Globus pallidus (tissue), 1 donor: ENCODE data around the gene LIN7A.

Experiments
- DNase-seq: peaks from one replicate; pipeline ENCODE4 v3.0.0-alpha.2; 2015; ENCODE audit warnings: low spot score

The LIN7A gene

DNA sequence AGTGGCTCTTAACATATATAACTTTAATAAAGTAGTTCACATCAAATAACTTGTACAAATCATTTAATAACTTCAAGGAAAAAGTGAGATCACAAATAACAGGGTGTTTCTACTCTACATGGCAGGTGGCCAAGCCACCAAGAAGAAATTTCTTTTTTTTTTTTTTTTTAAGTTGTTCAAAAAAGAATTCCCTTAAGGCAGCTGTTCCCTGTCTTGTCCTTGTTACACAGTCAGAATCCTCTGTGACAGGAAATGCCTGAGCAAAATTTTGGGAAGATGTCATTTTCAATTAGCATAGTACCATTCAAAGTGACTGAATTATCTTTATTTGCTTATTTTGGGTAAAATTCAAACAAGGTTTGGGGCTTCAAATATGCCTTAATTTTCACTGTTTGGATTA lies 79.4 kb downstream of the LIN7A start:
- DNase-seq, result no peak

DNA sequence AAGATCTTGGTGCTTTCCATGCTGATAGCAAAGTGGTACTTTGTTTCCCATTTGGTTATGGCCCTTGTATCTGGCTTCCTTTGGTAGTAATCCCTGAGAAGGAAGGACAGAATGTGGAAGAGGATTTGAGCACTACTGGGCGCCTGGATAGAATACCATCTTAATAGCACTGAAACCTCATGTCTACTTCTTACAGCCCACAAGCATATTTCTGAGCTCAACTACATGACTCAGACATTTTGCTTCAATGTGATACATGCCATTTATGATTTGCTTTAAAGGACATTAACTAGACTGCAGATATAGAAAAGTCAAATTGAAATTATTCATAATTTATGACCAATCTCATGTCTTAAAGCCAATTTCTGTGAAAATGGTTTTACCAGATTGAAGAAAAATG lies 80.4 kb downstream of the LIN7A start:
- no peak for DNase-seq

DNA sequence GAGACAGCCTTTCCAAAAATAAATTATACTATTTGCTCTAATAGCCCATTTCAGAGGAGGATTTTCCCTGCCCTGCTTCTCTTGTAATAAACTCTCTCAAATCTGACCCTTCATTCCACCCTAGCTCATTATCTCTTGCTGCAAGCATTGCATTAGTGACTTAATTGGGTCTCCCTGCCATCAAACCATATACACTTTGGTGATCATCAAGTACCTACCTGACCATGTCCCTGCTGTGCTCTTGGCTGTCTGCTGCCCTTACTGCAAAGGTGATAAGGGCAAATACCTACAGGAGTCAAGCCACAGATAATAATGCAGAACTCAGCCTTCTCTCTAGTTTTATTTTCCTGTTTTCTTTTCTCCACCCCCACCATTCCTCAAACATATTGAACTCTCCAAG lies 88.4 kb downstream of the LIN7A start:
- DNase-seq, result no peak

DNA sequence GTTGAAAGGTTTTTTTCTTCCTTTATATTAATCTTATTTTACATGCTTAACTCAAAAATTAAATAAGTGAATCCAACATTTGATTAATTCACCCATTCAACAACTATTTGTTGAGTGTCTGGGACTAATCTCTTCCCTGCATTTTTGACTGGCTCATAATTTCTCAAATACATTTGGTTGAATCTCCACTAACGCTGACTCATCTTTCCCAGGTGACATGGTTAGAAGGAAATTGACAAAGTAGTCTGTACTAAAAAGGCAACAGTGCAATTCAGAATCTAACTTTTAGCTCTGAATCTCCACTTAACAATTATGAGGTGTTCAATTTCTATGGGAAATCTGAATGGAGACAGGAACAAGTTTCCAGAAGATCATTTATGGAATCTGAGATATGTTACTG lies 88.9 kb downstream of the LIN7A start:
- no peak for DNase-seq

DNA sequence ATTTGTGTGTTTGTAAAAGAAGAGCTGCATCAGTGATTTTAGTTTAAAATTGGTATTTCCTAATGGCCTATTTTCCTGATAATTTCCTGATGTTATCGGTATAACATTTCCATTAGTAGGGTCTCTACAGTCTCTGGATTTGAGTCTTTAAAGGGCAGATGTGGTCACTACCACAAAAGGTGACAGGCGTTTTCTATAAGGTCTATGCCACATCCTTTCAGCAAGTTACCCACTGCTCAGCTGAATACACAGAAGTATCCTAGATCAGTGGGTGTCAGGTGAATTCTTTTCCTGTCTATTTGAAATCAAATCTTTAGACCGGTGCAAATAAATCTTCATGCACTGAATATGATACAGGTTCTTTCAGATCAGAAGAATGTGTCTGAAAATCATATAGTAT lies 90.2 kb downstream of the LIN7A start:
- no peak for DNase-seq

DNA sequence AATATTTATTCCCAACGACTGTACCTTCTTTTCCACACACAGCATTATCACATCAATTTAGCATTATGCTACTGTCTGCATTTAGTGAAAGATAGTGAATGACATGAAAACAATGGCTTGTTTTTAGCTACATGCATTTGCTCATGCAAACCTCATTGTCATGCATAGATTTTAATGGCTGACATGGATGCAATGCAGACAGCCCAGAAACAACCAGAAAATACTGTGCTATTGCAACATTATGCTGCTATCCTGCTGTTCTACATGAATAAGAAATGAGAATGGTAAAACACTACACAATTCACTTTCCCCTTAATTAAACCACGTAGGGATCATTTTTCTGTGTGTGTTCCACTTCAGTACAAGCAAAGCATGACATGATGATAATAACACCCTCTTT lies 90.8 kb downstream of the LIN7A start:
- no peak for DNase-seq

DNA sequence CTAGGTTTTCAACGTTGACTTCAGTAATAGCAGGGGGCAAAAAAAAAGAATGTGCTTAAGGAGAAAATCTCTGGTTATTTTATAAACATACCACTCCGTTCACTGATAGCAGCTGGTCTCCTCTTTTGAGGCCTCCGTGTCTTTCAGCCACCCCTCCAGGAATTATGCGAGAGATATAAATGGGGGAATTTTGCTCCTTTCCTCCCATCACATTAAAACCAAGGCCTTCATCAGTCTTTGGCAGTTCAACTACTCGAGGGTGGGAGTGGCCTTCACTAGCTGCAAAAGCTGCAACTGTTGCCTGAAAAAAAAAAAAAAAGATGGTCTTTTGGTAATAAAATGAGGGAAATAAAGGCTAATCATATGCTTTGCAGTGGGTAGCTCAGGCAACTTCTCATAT lies 92.1 kb downstream of the LIN7A start:
- DNase-seq, result no peak

DNA sequence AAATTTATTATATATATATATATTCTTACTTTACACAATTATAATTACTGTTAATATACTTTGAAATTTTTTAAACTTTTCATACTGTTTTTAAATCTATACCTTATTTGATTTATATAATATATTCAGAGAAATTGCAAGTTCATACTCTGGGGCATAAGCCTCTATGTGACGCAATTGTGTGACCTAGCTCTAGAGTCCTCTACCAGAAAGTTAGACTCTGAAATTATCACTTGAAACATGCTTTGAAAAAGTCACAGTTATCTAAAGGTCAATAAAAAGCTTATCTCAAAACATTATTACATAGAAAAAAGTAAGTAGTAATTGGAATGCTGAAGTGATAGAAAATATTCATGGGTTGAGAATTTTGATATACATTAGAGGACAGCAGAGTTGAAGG lies 93.8 kb downstream of the LIN7A start:
- no peak for DNase-seq

DNA sequence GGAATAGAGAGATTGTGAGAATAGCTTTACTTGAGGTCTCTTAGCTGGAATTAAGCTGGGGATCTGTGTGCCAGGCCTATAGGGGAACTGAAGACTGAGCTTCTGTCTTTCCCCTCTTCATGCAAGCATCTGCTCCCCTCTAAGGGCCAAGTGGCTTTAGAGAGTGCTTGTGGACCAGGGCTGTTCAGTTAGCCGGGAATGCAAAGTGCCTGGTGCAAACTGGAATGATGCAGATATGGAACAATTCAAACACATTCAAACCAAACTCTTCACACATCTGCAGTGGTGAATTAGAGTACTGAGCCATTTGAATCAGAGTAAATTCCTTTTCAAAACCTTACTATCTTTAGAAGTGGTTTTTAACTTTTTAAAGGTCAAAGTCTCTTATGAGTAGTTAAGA lies 99.0 kb downstream of the LIN7A start:
- DNase-seq, result no peak

DNA sequence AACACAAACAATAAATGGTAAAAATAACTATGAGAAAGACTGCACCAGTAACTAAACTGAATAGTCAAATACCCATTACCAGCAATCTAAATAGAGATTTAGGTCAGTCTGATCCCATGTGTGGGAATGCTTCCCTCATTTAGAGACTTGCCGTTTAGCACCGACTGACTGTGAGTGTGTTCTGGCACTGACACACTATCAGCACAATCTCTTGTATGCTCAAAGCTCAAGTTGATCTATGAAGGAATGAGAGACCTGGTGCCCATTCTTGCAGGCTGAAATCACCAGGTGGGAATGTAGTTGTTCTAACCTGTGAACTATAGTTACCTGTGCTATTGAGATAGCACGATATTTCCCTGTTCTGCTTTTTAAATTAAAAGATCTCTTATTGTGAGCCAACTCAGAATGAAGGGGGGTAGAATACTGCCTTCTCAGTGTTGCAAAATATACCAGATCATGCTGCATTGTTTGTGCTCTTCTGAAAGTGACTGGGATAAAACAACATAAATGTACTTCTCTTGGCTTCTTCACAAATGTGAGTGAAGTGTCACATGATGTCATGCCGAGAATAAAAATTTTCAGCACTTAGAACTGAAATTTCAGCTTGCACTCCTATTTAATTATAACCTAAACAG lies 99.6 kb downstream of the LIN7A start:
- DNase-seq, result no peak

DNA sequence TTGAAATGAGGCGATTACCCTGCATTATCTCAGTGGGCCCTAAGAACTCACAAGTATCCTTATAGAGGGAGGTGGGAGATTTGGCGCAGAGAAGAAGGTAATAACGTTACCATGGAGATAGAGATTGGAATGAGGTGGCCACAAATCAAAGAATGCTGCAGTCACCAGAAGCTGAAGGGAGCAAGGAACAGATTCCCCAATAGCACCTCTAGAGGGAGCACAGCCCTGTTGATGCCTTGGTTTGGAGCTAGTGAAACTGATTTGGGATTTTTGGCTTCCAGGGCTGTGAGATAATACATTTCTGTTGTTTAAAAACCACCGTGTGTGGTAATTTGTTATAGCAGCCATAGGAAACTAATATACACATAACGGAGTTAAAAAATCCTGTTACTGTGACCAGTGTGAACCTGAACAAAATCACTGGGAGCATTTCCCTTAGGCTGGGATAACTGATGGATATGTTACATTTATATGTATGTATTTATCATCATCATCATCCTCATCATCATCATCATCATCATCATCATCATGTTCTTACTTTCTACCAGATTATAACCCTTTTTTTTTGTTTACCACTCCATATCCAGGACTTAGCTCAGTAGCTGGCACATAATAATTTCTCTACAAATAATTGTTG lies 100.3 kb downstream of the LIN7A start:
- peak; percentile 33 for DNase-seq

DNA sequence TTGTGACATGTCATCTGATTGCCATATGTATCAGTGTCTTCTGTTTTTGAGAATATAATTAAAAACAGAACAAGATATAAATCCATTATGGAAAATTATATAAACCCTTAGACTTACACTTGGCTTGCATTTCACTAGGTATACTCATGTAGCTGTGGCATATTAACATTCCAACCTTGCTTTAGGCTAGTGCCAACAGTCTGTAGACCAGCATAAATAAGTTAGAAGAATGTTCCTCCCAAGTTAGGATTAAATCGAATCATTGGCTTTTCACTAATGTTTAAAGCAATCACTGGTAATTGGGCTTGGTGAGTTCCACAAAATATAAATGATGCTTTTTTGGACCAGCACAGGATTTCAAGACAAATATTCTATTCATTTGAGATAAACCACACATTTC lies 103.0 kb downstream of the LIN7A start:
- DNase-seq, result no peak

DNA sequence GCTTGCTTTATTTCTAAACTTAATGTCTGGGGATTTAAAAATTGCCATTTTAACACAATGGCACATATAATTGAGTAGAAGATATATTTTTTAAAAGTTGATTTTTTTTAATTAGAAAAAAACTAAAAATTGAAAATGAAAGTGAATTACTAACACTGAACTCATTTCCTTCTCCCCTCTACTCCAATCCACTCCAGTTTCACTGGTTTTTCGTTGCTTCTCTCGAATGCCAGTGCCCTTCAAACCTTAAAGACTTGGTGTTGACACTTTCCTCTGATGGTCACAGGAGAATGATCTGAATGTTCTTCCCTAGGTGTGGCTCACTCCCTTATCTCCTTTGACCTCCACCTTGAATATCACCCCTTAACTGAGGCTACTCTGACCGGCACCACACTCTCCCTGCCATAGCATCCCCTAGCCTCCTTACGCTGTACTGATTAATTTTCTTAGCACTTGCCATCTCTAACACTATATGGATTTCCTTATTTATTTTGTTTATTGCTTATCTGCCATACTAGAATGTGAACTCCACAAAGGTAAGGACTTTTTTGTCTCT lies 107.1 kb downstream of the LIN7A start:
- no peak for DNase-seq

DNA sequence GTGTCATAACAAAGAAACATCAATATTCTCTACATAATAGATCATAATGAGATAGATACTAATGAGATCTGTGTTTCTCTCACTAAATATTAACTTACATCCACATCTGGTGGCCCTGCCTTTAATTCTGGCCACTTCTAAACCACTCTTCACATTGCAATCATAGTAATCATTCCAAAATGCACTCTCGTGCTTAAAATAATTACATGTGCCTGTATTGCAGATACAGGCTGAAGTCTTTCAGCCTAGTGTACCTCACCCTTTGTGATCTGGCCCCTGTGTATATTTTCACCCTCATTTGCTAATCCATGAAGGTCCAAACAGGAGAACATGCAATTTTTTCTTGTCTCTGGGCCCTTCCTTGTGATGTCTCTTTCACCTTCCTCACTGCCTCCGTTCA lies 108.0 kb downstream of the LIN7A start:
- no peak for DNase-seq

DNA sequence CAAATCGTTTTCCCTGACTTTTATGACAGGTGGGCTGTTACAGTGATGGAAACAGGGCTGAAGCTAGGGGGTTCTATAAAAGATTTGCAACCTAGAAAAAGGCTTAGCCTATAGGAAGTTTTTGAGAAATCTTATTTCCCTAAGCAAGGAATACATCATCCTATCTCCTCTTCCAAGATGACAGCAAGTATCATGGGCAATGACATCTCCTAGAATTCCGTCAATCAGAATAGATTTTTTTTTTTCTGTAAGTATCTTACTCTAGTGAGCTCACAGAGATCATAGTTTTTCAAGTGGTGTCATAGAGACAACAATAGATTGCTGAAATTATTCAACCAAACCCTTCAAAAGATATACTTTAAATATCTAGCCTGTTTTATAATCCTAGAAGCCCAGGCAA lies 112.2 kb downstream of the LIN7A start:
- no peak for DNase-seq

DNA sequence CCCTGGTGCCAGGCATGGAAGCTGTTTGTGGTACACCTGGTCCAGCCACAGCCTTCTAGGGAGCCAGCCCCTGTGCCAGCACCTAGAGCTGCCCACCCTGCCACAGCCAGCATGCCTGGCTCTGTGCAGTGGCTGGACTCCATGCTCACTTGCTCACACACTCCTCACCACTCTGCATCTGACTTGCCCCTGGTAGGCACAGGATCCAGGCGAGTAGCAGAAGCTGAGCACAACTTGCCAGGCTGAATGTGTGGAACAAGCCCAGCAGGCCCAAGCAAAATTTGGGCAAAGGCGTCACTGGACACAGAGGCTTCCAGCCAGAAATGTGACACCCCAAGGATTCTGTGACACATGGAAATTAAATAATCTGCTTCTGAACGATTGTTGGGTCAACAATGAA lies 114.3 kb downstream of the LIN7A start:
- DNase-seq, result no peak

DNA sequence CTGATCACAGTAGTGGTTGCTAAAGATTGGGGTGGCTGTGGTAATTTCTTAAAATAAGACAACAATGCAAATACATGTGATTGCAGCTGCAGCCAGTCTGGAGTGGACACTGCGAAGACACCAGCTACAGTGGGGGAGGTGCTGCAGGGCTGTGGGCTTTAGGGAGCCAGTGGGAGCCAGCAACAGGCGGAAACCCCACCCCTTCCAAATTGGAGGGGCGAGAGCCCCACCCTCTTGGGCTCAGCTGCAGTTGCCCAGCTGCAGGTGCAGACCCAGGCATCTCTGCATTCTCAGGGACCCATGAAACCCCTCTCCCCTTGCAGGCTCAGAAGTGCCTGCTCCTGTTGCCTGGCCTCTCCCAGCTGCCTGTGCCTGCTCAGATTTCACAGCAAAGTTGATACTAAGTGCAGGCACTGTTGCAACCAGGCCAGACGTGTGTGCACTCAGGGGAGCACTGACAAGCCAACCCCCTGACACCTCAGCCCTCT lies 116.2 kb downstream of the LIN7A start:
- DNase-seq, result no peak

DNA sequence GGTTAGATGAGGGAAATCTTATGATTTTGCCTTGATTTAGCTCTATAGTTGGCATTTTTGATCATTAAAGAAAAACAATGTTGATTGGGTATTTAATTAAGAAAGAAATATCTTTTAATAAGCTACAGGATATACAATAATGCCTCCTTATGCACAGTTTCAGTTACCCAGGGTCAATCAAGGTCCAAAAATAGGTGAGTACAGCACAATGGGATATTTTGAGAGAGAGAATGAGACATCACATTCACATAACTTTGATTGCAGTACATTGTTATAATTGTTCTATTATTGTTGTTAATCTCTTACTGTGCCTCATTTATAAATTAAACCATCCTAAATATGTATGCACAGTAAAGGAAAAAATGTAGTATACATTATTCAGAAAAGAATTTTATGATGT lies 118.9 kb downstream of the LIN7A start:
- no peak for DNase-seq

DNA sequence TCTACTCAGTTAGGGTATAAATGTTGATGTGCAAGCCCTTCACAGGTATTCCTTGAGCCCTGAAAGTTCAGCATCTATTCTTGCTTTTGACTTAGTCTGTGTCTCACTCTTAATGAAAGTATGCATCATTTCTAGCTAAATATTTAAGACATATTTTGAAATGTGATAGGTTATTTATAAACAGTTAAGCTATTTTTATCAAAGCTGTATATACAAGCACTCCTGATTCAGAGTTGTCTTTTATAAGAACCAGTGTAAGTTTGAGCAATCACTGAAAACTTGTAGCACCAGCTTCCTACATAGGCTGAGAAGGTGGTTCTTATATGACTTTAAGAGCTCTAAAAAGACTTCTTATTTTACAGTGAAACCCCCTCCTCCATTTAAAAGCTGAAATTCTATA lies 122.4 kb downstream of the LIN7A start:
- DNase-seq, result no peak

DNA sequence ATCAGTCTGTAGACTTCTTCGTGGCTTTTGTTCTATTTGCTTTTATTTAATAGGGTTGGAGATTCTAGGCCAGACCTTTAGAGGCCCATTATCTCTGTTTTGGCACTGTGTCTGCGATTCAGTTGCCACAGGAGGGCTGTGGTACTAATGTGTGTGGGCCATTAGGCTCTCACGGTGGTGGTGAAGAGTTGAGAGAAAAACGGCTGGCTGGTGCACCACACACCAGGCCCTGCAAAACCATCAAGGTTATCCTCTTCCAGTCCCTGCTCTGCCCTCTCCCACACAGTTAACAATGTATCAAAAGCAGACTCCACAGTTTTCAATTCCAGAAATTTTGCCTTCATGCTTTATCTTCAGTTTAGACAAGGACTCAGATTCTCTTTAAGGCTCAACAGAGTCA lies 123.3 kb downstream of the LIN7A start:
- DNase-seq, result no peak

DNA sequence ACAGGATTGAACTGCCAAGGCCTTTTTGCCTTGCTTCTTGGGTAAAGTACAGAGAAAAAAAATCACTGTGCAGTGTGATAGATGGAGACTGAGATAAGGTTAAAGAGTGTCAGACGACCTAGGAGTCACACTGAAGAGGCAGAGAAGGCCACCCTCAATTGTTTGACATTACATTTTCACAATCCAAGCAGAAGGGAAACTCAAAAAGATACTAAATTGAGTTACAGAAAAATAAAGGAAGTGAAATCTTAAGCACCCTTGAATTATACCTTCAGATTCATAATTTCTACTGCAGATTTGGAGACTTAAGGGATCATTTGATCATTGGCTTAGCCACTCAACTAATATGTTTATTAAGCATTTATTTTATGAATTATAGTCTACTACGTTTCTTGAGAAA lies 123.9 kb downstream of the LIN7A start:
- no peak for DNase-seq

DNA sequence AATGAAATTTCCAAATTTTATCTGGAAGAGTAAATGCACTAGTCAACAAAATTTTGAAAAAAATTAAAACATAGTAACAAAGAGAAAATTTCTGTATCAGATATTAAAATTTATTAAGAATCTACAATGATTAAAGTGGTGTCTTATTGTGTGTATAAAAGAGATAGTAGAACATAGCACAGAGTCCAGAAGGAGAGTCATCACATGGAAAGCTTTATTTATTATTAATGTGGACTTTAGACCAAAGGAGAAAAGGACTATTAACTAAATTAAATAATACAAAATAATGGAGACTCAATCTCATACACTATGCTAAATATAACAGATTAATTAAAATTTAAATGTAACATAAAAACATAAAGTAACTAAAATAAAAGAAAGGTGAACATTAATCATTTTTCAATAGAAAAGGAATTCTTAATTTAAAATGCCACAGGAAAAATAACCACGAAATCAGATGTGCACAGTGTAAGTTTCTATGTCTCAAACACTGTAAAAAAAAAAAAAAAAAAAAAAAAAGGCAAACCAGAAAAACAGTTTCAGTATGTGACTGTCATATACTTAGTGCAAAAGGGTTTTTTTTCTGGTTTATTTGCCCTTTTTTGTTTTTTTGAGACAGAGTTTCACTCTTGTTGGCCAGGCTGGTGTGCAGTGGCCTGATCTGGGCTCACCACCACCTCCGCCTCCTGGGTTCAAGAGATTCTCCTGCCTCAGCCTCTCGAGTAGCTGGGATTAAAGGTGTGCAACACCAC lies 125.6 kb downstream of the LIN7A start:
- DNase-seq, result no peak

DNA sequence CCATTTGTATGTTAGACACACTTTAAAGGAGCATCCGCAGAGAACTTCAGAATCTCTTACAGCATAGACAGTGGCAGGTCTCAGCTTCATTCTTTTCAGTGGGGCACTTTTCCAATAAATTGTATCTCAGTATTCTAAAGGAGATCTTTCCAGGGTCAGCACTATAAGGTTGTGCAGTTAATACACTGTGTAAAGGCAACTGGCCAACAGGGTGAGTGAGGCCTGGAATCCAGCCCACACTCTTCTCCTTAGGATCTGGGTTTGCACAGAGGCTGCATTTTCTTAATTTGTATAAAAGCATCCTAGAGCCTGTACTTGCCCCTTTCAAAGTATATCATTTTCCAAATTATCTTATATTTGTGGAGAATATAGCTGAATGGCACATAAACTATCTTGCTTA lies 126.9 kb downstream of the LIN7A start:
- no peak for DNase-seq
